ENCODE results near the gene ZCCHC2.

DNA sequence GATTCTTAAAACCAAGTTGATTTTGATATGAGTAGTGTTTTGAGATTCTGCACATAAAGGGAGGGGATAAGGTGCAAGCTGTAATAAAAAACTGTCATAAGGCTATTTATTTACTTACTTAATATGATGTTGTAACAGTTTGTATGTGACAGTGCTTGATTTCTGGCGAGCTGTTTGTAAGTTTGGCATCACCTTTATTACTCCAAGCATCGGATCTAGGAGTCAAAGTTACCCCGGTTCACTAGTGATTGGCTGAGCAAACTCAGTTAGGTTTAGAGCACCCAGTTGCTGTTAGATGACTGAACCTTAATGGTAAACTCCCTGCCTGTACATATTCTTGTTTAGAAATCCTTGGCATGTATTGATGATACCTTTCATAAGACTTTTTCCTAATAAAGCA lies 16.1 kb downstream of the ZCCHC2 start:
- no peak for TF ChIP-seq GATA2 (IDR thresholded peaks at IDR 0.05; ENCODE audit: low read depth, low read length)
- no peak for TF ChIP-seq GATA3 (IDR thresholded peaks at IDR 0.05; ENCODE audit: low read depth, low read length)
